Activated CD8-positive, alpha-beta memory T cell treated with anti-CD3 and anti-CD28 coated beads for 1 hour (primary cell): ENCODE results near the gene GPR3.
A peak's percentile ranks its signal among the peaks of the same experiment; 100 is the strongest.
"Not testable (repeated sequence)": the region's sequence is repeated elsewhere in the genome, so short reads cannot be mapped to it uniquely, and the experiment has no call there.

ENCODE experiments used
- DNase-seq, 2 donors: peaks; one replicate each; pipeline ENCODE4 v3.0.0-alpha.2; 2020; ENCODE audit warnings: low read depth in 1 of 2; ENCODE audit errors: extremely low read depth in 1 of 2

GPR3 gene

GRCh38 chr1:27377760-27378495 lies 14.5 kb upstream of the GPR3 start:
- no peak for DNase-seq

GRCh38 chr1:27379564-27380122 lies 12.8 kb upstream of the GPR3 start:
- DNase-seq: no peak

- DNase-seq: no peak
Observed at GRCh38 chr1:27380224-27380623, 12.2 kb upstream of the GPR3 start.

- no peak for DNase-seq
Observed at GRCh38 chr1:27380766-27381733, 11.4 kb upstream of the GPR3 start.

- no peak for DNase-seq
Observed at GRCh38 chr1:27381969-27382762, 10.3 kb upstream of the GPR3 start.

GRCh38 chr1:27383039-27383605 lies 9.3 kb upstream of the GPR3 start, which contains the start of gene CD164L2:
CD164L2 (minus strand) TSS chr1:27383333; CDS start chr1:27383239, 94 bp downstream.
- DNase-seq: no peak

GRCh38 chr1:27383661-27384060 lies 8.8 kb upstream of the GPR3 start:
- no peak for DNase-seq

- not testable (repeated sequence) for DNase-seq
Observed at GRCh38 chr1:27384797-27385196, 7.6 kb upstream of the GPR3 start.

- peak in 1 of 2 donors; percentile 59 for DNase-seq
Observed at GRCh38 chr1:27388337-27389005, 4.0 kb upstream of the GPR3 start.

- DNase-seq: no peak
Observed at GRCh38 chr1:27391511-27392095, 819 bp upstream of the GPR3 start.

GRCh38 chr1:27392778-27393635 lies 585 bp downstream of the GPR3 start:
- no peak for DNase-seq

- no peak for DNase-seq
Observed at GRCh38 chr1:27393641-27394281, 1.3 kb downstream of the GPR3 start.

GRCh38 chr1:27394282-27394658 lies 1.8 kb downstream of the GPR3 start:
- no peak for DNase-seq

GRCh38 chr1:27394925-27395324 lies 2.5 kb downstream of the GPR3 start:
- no peak for DNase-seq

- DNase-seq: peak; percentile 60 to 64
Observed at GRCh38 chr1:27395441-27396195, 3.2 kb downstream of the GPR3 start.

- no peak for DNase-seq
Observed at GRCh38 chr1:27397110-27397509, 4.7 kb downstream of the GPR3 start.

- DNase-seq: no peak
Observed at GRCh38 chr1:27397749-27398148, 5.3 kb downstream of the GPR3 start.
